Loucy (cell line): ENCODE data around the gene DPF3.

Source experiments
- H2AFZ ChIP-seq: fragments of 200-600 bp; sonication (generic); 2 replicates; pipeline ENCODE4 v1.6.0; 2016; ENCODE audit warnings: antibody characterized with exemption, mild to moderate bottlenecking, low read length, moderate library complexity
- H3F3A ChIP-seq: fragments of 200-600 bp; 2 replicates; pipeline ENCODE4 v1.6.0; 2016; ENCODE audit warnings: antibody characterized with exemption, low read depth, mild to moderate bottlenecking
- H3K27me3 ChIP-seq: fragments of 200-600 bp; sonication (generic); 2 replicates; pipeline ENCODE4 v1.6.1; 2014; ENCODE audit warnings: low read length, mild to moderate bottlenecking; ENCODE audit not compliant: insufficient read depth, poor library complexity, severe bottlenecking
- H3K36me3 ChIP-seq: fragments of 200-600 bp; sonication (generic); 2 replicates; pipeline ENCODE4 v1.6.1; 2016; ENCODE audit warnings: low read length; ENCODE audit not compliant: insufficient read depth
- H3K4me1 ChIP-seq: fragments of 200-600 bp; sonication (generic); 2 replicates; pipeline ENCODE4 v1.5.1; 2014; ENCODE audit warnings: low read length, mild to moderate bottlenecking; ENCODE audit not compliant: insufficient read depth, poor library complexity, severe bottlenecking
- H3K4me2 ChIP-seq: fragments of 200-600 bp; sonication (generic); 2 replicates; pipeline ENCODE4 v1.6.0; 2014; ENCODE audit warnings: antibody characterized with exemption, low read length, low read depth, mild to moderate bottlenecking; ENCODE audit not compliant: poor library complexity, severe bottlenecking
- H3K4me3 ChIP-seq: fragments of 200-600 bp; sonication (generic); 2 replicates; pipeline ENCODE4 v1.5.1; 2014; ENCODE audit warnings: low read length, mild to moderate bottlenecking, mixed read lengths; ENCODE audit not compliant: poor library complexity, severe bottlenecking
- H3K79me2 ChIP-seq: fragments of 200-600 bp; sonication (generic); 2 replicates; pipeline ENCODE4 v1.6.1; 2014; ENCODE audit warnings: low read length; ENCODE audit not compliant: insufficient read depth
- H3K9ac ChIP-seq: fragments of 200-600 bp; sonication (generic); 2 replicates; pipeline ENCODE4 v1.6.0; 2014; ENCODE audit warnings: mild to moderate bottlenecking, low read depth, low read length, moderate library complexity; ENCODE audit not compliant: poor library complexity, severe bottlenecking
- H3K9me2 ChIP-seq: fragments of 200-600 bp; sonication (generic); replicated peaks from 2 replicates; pipeline ENCODE4 v1.6.1; 2016; ENCODE audit warnings: low read depth, low read length, mixed read lengths
- H3K9me3 ChIP-seq: fragments of 200-600 bp; sonication (generic); 2 replicates; pipeline ENCODE4 v1.6.1; 2014; ENCODE audit warnings: mild to moderate bottlenecking, antibody characterized with exemption, low read length, low read depth; ENCODE audit not compliant: insufficient read depth
- H4K20me1 ChIP-seq: fragments of 200-600 bp; sonication (generic); 2 replicates; pipeline ENCODE4 v1.6.0; 2014; ENCODE audit warnings: antibody characterized with exemption, low read length, mild to moderate bottlenecking; ENCODE audit not compliant: insufficient read depth, poor library complexity, severe bottlenecking
- CTCF ChIP-seq: fragments of 200-600 bp; sonication (generic); conservative IDR thresholded peaks from 2 replicates; pipeline ENCODE4 v1.5.1; 2014; ENCODE audit warnings: mild to moderate bottlenecking, antibody characterized with exemption, low read length
- EZH2phosphoT487 ChIP-seq: fragments of 200-600 bp; IDR thresholded peaks from 2 replicates; pipeline ENCODE4 v1.6.1; 2018; ENCODE audit warnings: antibody characterized with exemption, mild to moderate bottlenecking, moderate library complexity, borderline replicate concordance

DPF3 gene

GRCh38 chr14:72633551-72633950, 260.4 kb downstream of the DPF3 start:
- no peaks in the 10 kb centered on the region for H3K9me3 ChIP-seq
- H3K4me3 ChIP-seq, result no peak overlapping the region
- no peaks in the 10 kb centered on the region for H4K20me1 ChIP-seq
- no peak overlapping the region for H3K9ac ChIP-seq
- no peak overlapping the region for H3K4me2 ChIP-seq
- TF ChIP-seq EZH2phosphoT487 (no peak), CTCF (no peak)
- H3K79me2 ChIP-seq, result no peaks in the 10 kb centered on the region
- H3K4me1 ChIP-seq, result peaks cover 26% of the 10 kb centered on the region
- no peaks in the 10 kb centered on the region for H3K27me3 ChIP-seq
- H3F3A ChIP-seq, result no peaks in the 10 kb centered on the region
- no peak overlapping the region for H2AFZ ChIP-seq
- H3K9me2 ChIP-seq, result no peaks in the 10 kb centered on the region
- 0 out of 2 replicates have a peak, but pooled peaks cover under 1% of the 10 kb centered on the region for H3K36me3 ChIP-seq

GRCh38 chr14:72632727-72633126, 261.2 kb downstream of the DPF3 start:
- TF ChIP-seq EZH2phosphoT487 (no peak), CTCF (no peak)
- Histone ChIP-seq H3K9me2 (no peaks in the 10 kb centered on the region), H3K36me3 (peaks cover 4% of the 10 kb centered on the region), H3F3A (no peaks in the 10 kb centered on the region), H3K79me2 (no peaks in the 10 kb centered on the region), H3K27me3 (no peaks in the 10 kb centered on the region), H3K4me2 (no peak overlapping the region), H3K4me1 (peaks cover 20% of the 10 kb centered on the region), H3K4me3 (no peak overlapping the region), H2AFZ (no peak overlapping the region), H4K20me1 (no peaks in the 10 kb centered on the region), H3K9ac (no peak overlapping the region), H3K9me3 (no peaks in the 10 kb centered on the region)

GRCh38 chr14:72631401-72631800, 262.5 kb downstream of the DPF3 start:
- H3K9me3 ChIP-seq, result peaks cover 2% of the 10 kb centered on the region; the same call in 1 of the 2 replicates
- H3F3A ChIP-seq, result no peaks in the 10 kb centered on the region
- H3K4me2 ChIP-seq, result no peak overlapping the region
- H3K79me2 ChIP-seq, result no peaks in the 10 kb centered on the region
- H2AFZ ChIP-seq, result no peak overlapping the region
- H3K9ac ChIP-seq, result no peak overlapping the region
- H3K4me1 ChIP-seq, result peaks cover 20% of the 10 kb centered on the region
- H4K20me1 ChIP-seq, result no peaks in the 10 kb centered on the region
- peaks cover 16% of the 10 kb centered on the region for H3K36me3 ChIP-seq
- no peaks in the 10 kb centered on the region for H3K9me2 ChIP-seq
- no peaks in the 10 kb centered on the region for H3K27me3 ChIP-seq
- TF ChIP-seq CTCF, result no peak
- no peak for TF ChIP-seq EZH2phosphoT487
- H3K4me3 ChIP-seq, result no peak overlapping the region
